ENCODE measurements around the gene BMP8B. TPM values are rescaled to one million over a fixed set of nuclear protein-coding genes. Genes with fewer than 3 reads are reported as not detected.
"Not testable (repeated sequence)": the region's sequence is repeated elsewhere in the genome, so short reads cannot be mapped to it uniquely, and the experiment has no call there.

Gene BMP8B
- total RNA-seq, 1 donor from 2014 or later: 0.31 TPM

DNA sequence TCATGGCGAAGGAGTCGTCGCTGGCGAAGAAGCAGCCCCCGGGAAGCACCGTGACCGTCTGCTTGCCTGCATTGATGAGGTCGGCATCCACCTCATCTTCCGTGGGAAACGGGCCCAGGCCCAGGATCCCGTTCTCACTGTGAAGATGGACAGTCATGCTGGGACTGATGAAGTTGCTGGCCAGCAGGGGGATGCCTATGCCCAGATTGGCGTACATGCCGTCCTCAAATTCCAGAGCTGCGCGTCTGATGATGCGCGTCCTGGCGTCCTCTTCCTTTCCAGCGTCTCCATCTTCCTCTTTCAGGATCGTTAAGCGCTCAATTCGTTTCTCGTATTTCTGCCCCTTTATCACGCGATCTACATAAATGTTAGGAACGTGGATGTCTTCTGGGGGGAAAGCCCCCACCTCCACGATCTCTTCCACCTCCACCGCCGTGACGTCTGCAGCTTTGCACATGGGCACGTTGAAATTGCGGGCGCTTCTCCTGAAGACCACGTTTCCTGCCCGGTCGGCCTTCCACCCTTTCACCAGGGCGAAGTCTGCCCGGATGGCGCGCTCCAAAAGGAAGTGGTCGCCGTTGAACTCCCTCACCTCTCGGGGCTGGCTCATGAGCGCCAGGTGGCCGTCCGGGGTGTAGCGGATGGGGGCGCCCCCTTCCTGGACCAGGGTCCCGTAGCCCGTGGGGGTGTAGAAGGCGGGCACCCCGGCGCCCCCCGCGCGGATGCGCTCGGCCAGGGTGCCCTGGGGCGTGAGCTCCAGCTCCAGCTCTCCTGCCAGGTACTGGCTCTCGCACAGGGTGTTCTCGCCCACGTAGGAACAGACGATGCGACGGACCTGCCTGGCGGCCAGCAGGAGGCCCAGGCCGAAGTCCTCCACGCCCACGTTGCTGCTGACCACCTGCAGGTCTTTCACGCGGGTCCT is 18.3 kb downstream of the BMP8B start:
- H3K27me3 Mint-ChIP-seq (ENCODE audit: insufficient read depth); H3K27ac Mint-ChIP-seq; DNase-seq (ENCODE audit: low spot score); H3K9me3 Mint-ChIP-seq; intact Hi-C loops (cut with micrococcal nuclease); H3K4me3 Mint-ChIP-seq; H3K4me1 Mint-ChIP-seq (ENCODE audit: low read depth); H3K36me3 Mint-ChIP-seq (ENCODE audit: low read depth): not testable (repeated sequence)

DNA sequence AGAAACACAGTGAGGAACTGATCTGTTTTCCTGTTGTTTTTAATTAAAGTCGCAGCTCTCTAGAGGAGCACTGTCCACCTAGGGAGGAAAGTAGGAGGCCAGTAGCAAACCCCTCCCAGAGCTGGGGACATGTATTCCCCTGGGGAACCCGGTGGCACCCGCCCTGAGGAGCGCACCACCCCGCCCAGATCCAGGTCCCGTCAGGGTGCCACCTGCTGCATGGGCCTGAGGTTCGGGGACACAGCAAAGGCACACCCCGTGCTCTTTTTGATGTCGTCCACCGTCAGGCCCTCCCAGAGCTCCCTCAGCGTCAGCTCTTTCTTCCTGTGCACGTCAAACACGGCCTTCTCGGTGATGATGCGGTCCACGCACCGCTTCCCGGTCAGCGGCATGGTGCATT is 19.2 kb downstream of the BMP8B start:
- H3K4me1 Mint-ChIP-seq (ENCODE audit: low read depth); DNase-seq (ENCODE audit: low spot score); intact Hi-C loops (cut with micrococcal nuclease): not testable (repeated sequence)

GRCh38 chr1:39766466-39766865 is 22.2 kb downstream of the BMP8B start:
- H3K27ac Mint-ChIP-seq; intact Hi-C loops (cut with micrococcal nuclease); H3K4me3 Mint-ChIP-seq: not testable (repeated sequence)

More for the DNA sequence above, 19.2 kb downstream of the BMP8B start:
- H3K27ac Mint-ChIP-seq; H3K4me3 Mint-ChIP-seq; H3K36me3 Mint-ChIP-seq (ENCODE audit: low read depth); H3K27me3 Mint-ChIP-seq (ENCODE audit: insufficient read depth); H3K9me3 Mint-ChIP-seq: not testable (repeated sequence)

GRCh38 chr1:39764512-39764911 is 24.2 kb downstream of the BMP8B start:
- H3K27me3 Mint-ChIP-seq (ENCODE audit: insufficient read depth); intact Hi-C loops (cut with micrococcal nuclease); H3K36me3 Mint-ChIP-seq (ENCODE audit: low read depth); H3K4me3 Mint-ChIP-seq; DNase-seq (ENCODE audit: low spot score); H3K9me3 Mint-ChIP-seq; H3K27ac Mint-ChIP-seq; H3K4me1 Mint-ChIP-seq (ENCODE audit: low read depth): not testable (repeated sequence)

More at GRCh38 chr1:39766466-39766865, 22.2 kb downstream of the BMP8B start:
- not testable (repeated sequence) for DNase-seq (ENCODE audit: low spot score); H3K36me3 Mint-ChIP-seq (ENCODE audit: low read depth); H3K9me3 Mint-ChIP-seq; H3K27me3 Mint-ChIP-seq (ENCODE audit: insufficient read depth); H3K4me1 Mint-ChIP-seq (ENCODE audit: low read depth)

DNA sequence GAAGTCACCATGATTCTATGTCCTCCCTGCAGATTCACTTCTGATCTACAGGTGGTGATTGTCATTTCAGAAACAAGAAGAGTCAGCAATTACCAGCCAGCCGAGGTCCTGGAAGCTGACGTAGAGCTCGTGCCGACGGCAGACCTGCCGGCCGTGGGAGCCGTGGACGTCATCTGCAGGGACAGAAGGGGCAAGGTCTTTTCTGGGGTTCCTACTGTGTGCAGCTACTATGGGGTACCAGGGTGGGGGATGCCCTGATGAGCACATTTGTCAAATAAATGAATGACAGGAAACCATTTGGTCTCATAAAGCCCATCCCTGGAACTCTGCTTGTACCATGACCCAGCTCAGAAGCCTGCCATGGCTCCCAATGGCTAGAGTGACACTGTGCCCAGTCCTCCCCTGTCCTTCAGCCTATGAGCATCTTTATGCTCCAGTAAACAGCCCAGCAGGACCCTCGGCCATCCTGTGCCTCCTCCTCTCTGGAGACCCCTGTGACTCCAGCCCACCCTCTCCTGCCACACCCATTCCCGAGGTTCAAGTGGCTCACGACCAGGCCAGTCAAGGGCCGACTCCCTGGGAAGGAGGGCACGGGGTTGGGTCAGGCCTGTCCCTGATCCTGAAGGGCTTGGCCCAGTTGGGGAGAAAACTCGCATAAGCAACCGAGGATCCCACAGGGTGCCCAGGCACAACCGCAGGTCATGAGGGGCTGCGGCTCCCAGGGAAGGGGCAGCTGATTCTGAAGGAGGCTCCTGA is 24.9 kb downstream of the BMP8B start:
- intact Hi-C loops (cut with micrococcal nuclease); H3K4me1 Mint-ChIP-seq (ENCODE audit: low read depth); H3K4me3 Mint-ChIP-seq: not testable (repeated sequence)

DNA sequence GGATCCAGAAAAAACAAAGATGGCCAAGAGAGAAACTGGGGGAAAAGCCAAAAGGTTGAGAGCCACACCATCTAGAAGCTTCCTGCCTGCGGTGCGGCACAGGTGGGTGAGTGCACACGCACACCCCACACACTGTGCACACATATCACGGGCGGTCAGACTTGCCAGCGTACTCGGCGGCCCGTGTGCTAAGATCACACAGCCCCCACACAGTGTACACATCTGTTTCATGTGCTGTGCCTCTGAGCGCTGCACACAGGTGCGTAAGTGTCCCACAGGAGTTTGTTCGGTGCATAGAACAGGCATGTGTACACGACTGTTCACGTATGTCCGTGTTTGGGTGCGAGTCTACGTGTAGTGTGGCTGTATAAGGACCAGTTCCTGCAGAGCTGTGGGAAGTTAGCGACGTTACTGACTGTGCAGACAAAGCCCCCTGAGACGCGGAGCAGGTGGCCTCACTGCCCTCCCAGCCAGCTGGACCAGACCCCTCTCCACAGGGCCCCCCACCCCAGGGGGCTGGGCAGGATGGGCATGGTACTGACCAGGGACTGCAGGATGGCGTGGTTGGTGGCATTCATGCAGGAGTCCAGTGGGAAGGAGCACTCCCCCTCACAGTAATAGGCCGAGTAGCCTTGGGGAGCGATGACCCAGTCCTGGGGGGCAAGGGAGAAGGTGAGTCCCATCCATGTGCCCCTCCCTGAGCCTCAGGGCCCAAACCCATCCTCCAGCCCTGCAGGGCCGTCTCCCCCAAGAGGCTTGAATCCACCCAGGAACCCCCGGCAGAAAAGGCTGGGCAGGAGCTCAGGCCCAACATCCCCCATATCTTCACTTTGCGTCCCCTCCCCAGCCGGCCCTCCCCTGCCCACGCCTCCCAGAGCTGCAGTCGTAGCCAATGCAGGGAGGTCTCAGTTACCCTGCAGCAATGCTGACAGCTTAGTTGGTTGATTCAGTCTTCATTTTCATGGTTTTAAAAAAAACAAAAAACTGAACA is 25.8 kb downstream of the BMP8B start:
- intact Hi-C loops (cut with micrococcal nuclease): no loop called here
- Mint-ChIP-seq H3K4me3 (no peak overlapping the region), H3K36me3 (ENCODE audit: low read depth) (peaks cover 4% of the 10 kb centered on the region), H3K27ac (no peak overlapping the region), H3K9me3 (no peaks in the 10 kb centered on the region), H3K27me3 (ENCODE audit: insufficient read depth) (peaks cover 1% of the 10 kb centered on the region), H3K4me1 (ENCODE audit: low read depth) (no peaks in the 10 kb centered on the region)
- DNase-seq (ENCODE audit: low spot score): no peak

More for the DNA sequence above, 24.9 kb downstream of the BMP8B start:
- H3K27ac Mint-ChIP-seq; H3K27me3 Mint-ChIP-seq (ENCODE audit: insufficient read depth); DNase-seq (ENCODE audit: low spot score); H3K36me3 Mint-ChIP-seq (ENCODE audit: low read depth); H3K9me3 Mint-ChIP-seq: not testable (repeated sequence)

DNA sequence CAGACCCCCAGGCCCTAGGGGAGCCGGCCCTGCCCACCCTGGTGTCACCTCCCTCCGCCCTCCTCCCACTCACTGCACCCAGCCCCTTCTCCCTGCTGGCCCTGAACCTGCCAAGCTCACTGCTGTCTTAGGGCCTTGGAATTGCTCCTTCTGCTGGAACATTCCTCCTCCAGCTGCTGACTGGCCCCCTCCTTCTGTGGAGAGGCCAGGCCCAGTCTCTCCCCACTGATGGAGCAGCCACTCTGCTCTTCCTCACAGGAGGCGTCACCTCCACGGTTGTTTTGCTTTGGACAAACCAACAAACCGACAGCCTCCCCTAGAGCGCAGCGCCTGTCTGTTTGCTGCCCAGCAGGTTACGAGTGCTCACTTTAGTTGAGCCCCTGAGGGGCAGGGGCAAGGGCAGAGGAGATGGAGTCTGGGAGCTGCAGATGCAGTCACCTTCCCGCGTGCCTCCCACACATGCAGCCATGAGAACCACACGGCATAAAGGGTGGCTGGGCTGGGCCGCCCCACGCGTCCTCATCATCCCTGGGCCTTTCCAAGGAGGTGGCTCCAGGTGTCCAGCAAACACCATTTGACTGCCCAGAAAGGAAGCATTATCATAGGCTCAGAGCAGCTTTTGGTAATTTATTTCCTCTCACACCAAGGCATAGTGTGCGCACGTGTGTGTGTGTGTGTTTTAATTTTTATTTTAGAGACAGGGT is 27.0 kb downstream of the BMP8B start:
- Mint-ChIP-seq H3K4me1 (ENCODE audit: low read depth) (no peaks in the 10 kb centered on the region), H3K27me3 (ENCODE audit: insufficient read depth) (no peaks in the 10 kb centered on the region), H3K27ac (no peak overlapping the region), H3K9me3 (no peaks in the 10 kb centered on the region), H3K36me3 (ENCODE audit: low read depth) (peaks cover 10% of the 10 kb centered on the region), H3K4me3 (no peak overlapping the region)
- intact Hi-C loops (cut with micrococcal nuclease): no loop called here
- DNase-seq (ENCODE audit: low spot score): no peak

- intact Hi-C loops (cut with micrococcal nuclease): no loop called here
- no peaks in the 10 kb centered on the region for H3K27me3 Mint-ChIP-seq (ENCODE audit: insufficient read depth)
- H3K4me3 Mint-ChIP-seq: no peak overlapping the region
- H3K9me3 Mint-ChIP-seq: no peaks in the 10 kb centered on the region
- DNase-seq (ENCODE audit: low spot score): no peak
- H3K27ac Mint-ChIP-seq: no peak overlapping the region
- H3K36me3 Mint-ChIP-seq (ENCODE audit: low read depth): peaks cover 14% of the 10 kb centered on the region
- no peaks in the 10 kb centered on the region for H3K4me1 Mint-ChIP-seq (ENCODE audit: low read depth)
Measured at GRCh38 chr1:39761016-39761415, 27.6 kb downstream of the BMP8B start.

- Mint-ChIP-seq H3K4me3 (no peak overlapping the region), H3K4me1 (ENCODE audit: low read depth) (no peaks in the 10 kb centered on the region), H3K9me3 (no peaks in the 10 kb centered on the region), H3K36me3 (ENCODE audit: low read depth) (peaks cover 14% of the 10 kb centered on the region), H3K27ac (no peak overlapping the region), H3K27me3 (ENCODE audit: insufficient read depth) (no peaks in the 10 kb centered on the region)
- intact Hi-C loops (cut with micrococcal nuclease): no loop called here
- no peak for DNase-seq (ENCODE audit: low spot score)
Measured at GRCh38 chr1:39760074-39761008, 28.3 kb downstream of the BMP8B start.

- DNase-seq (ENCODE audit: low spot score): no peak
- Mint-ChIP-seq H3K27me3 (ENCODE audit: insufficient read depth) (no peaks in the 10 kb centered on the region), H3K4me1 (ENCODE audit: low read depth) (no peaks in the 10 kb centered on the region), H3K4me3 (no peak overlapping the region), H3K27ac (no peak overlapping the region), H3K36me3 (ENCODE audit: low read depth) (peaks cover 21% of the 10 kb centered on the region), H3K9me3 (no peaks in the 10 kb centered on the region)
- intact Hi-C loops (cut with micrococcal nuclease): no loop called here
Measured at GRCh38 chr1:39759436-39759726, 29.3 kb downstream of the BMP8B start.

DNA sequence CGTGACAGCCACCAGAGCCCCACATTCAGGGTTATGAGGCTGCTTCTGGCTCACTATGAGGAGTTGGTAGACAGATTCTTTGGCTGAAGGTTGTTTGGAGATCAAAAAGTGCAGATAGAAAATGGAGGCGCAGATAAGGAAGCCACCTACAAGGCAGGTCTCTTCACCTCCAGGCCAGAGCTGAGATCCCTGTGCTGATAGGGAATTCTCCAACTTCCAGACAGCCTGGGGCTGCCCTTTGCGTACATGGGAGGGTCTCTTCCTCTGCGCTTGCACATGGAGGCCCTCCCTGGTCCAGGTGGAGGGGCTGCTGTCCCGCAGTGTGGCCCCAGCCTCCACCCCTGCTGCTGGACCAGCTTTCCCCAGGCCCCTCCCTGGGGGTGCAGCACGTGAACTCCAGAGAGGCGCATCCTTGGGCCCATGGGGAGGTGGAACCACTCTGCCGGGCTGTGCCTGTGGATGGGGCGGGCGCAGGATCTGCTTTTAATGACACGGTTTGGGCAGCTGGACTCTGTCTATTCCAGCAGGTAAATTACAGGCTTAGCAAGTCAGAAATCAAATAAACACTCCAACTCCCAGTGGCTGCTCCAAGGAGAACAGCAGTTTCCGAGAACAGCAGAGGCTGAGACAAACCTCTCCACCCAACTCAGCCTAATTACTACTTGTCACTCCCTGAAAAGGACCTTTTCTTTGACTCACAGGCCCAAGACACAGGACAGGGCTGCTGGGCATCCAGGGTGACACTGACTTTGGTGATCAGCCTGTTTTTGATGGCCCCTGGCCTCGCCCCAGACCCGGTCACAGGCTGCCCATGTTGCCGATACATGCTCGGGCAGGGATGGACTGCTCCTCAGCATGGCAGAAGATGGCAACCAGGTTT is 29.9 kb downstream of the BMP8B start:
- Mint-ChIP-seq H3K9me3 (no peaks in the 10 kb centered on the region), H3K4me1 (ENCODE audit: low read depth) (no peaks in the 10 kb centered on the region), H3K36me3 (ENCODE audit: low read depth) (peaks cover 21% of the 10 kb centered on the region), H3K27me3 (ENCODE audit: insufficient read depth) (no peaks in the 10 kb centered on the region), H3K4me3 (no peak overlapping the region), H3K27ac (no peak overlapping the region)
- DNase-seq (ENCODE audit: low spot score): no peak
- intact Hi-C loops (cut with micrococcal nuclease): no loop called here
